ENCODE data around the gene PLEKHA8.

PLEKHA8 gene

GRCh38 chr7:30148426-30148825 lies 120.2 kb downstream of the PLEKHA8 start:
- no peak for DNase-seq (ENCODE audit: low read depth, low spot score)
- in situ Hi-C loops (cut with HindIII; ENCODE audit: low sequenced_read_pairs), result no loop called here
- TF ChIP-seq, protein P1, sequence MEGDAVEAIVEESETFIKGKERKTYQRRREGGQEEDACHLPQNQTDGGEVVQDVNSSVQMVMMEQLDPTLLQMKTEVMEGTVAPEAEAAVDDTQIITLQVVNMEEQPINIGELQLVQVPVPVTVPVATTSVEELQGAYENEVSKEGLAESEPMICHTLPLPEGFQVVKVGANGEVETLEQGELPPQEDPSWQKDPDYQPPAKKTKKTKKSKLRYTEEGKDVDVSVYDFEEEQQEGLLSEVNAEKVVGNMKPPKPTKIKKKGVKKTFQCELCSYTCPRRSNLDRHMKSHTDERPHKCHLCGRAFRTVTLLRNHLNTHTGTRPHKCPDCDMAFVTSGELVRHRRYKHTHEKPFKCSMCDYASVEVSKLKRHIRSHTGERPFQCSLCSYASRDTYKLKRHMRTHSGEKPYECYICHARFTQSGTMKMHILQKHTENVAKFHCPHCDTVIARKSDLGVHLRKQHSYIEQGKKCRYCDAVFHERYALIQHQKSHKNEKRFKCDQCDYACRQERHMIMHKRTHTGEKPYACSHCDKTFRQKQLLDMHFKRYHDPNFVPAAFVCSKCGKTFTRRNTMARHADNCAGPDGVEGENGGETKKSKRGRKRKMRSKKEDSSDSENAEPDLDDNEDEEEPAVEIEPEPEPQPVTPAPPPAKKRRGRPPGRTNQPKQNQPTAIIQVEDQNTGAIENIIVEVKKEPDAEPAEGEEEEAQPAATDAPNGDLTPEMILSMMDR (IDR thresholded peaks at IDR 0.05; ENCODE audit: low read depth, low read length), result no peak
- no peak overlapping the region for H3K4me3 ChIP-seq (ENCODE audit: low read depth, low read length)

- H3K4me3 ChIP-seq (ENCODE audit: low read depth, low read length), result no peak overlapping the region
- in situ Hi-C loops (cut with HindIII; ENCODE audit: low sequenced_read_pairs), result no loop called here
- DNase-seq (ENCODE audit: low read depth, low spot score), result no peak
- TF ChIP-seq, protein P1 (IDR thresholded peaks at IDR 0.05; ENCODE audit: low read depth, low read length), result no peak
These were observed 120.8 kb downstream of the PLEKHA8 start for GRCh38 chr7:30148951-30149459.

- in situ Hi-C loops (cut with HindIII; ENCODE audit: low sequenced_read_pairs), result no loop called here
- TF ChIP-seq, protein P1 (IDR thresholded peaks at IDR 0.05; ENCODE audit: low read depth, low read length), result no peak
These were observed 121.5 kb downstream of the PLEKHA8 start for GRCh38 chr7:30149640-30150272.

DNA sequence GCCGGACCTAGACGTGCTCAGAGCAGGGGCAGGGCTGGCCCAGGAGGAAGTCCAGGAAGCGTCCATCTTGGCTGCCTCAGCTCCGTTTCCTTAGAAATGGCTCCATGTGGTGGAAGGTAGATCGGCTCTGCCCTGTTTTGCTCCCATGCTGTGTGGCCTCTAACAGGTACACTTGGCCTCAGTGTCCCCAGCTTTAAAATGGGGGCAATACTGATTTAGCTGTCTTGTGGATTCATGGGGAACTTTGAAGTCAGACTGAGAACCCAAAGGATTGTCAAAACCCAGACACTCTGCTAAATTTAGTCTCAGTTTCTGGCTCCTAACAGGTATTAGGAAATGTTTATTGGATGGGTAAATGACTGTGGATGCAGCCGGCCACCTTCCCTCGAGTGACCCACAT lies 122.5 kb downstream of the PLEKHA8 start:
- DNase-seq (ENCODE audit: low read depth, low spot score), result no peak
- H3K4me3 ChIP-seq (ENCODE audit: low read depth, low read length), result no peak overlapping the region
- TF ChIP-seq, protein P1 (IDR thresholded peaks at IDR 0.05; ENCODE audit: low read depth, low read length), result no peak
- in situ Hi-C loops (cut with HindIII; ENCODE audit: low sequenced_read_pairs), result no loop called here

More at GRCh38 chr7:30149640-30150272, 121.5 kb downstream of the PLEKHA8 start:
- no peak for DNase-seq (ENCODE audit: low read depth, low spot score)
- no peak overlapping the region for H3K4me3 ChIP-seq (ENCODE audit: low read depth, low read length)

- in situ Hi-C loops (cut with HindIII; ENCODE audit: low sequenced_read_pairs), result no loop called here
- H3K4me3 ChIP-seq (ENCODE audit: low read depth, low read length), result no peak overlapping the region
- TF ChIP-seq, protein P1 (IDR thresholded peaks at IDR 0.05; ENCODE audit: low read depth, low read length), result no peak
- no peak for DNase-seq (ENCODE audit: low read depth, low spot score)
These were observed 125.9 kb downstream of the PLEKHA8 start for GRCh38 chr7:30154111-30154587.

- no peak overlapping the region for H3K4me3 ChIP-seq (ENCODE audit: low read depth, low read length)
- in situ Hi-C loops (cut with HindIII; ENCODE audit: low sequenced_read_pairs), result no loop called here
- no peak for DNase-seq (ENCODE audit: low read depth, low spot score)
- TF ChIP-seq, protein P1 (IDR thresholded peaks at IDR 0.05; ENCODE audit: low read depth, low read length), result no peak
These were observed 127.3 kb downstream of the PLEKHA8 start for GRCh38 chr7:30155481-30155880.
